PFSK-1 (cell line): ENCODE data around the gene PON3.

Experiments
- POLR2AphosphoS5 ChIP-seq: IDR thresholded peaks from 2 replicates; pipeline ENCODE4 v1.6.1; 2012; ENCODE audit warnings: low read depth, mild to moderate bottlenecking, control low read depth, low read length, moderate library complexity
- SIN3A ChIP-seq: IDR thresholded peaks from 2 replicates; pipeline ENCODE4 v1.6.1; 2012; ENCODE audit warnings: mild to moderate bottlenecking, low read length, moderate library complexity, borderline replicate concordance; ENCODE audit not compliant: insufficient read depth
- TAF1 ChIP-seq: IDR thresholded peaks from 2 replicates; pipeline ENCODE4 v1.6.1; 2012; ENCODE audit warnings: low read length, control low read depth, borderline replicate concordance; ENCODE audit not compliant: insufficient read depth

DNA sequence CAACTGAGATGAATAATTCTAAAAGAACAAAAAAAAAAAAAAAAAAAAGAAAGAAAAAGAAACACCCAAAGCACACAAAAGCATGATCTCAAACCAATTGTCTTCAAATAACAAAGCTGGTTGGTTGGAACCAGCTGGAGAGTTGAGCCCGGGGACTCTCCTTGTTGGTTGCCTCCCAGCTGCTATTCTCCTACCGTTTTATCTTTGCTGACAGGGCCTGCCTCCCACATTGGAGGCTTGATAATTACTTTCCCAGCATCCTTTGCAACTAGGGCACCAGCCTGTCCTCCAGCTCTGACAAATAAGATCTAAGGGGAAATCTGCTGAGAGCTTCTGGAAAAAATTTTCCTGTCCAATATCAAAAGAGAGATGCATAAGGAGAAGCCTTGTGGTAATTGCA is 78.6 kb downstream of the PON3 start:
- no peak for TF ChIP-seq POLR2AphosphoS5
- no peak for TF ChIP-seq TAF1
- TF ChIP-seq SIN3A: no peak
